ENCODE measurements around the gene SLC7A10.
"Not testable (repeated sequence)": the region's sequence is repeated elsewhere in the genome, so short reads cannot be mapped to it uniquely, and the experiment has no call there.

The SLC7A10 gene

GRCh38 chr19:33201473-33201872 lies 24.2 kb downstream of the SLC7A10 start:
- DNase-seq (ENCODE audit: low read depth), result no peak

- no peak for DNase-seq (ENCODE audit: low read depth)
Observed at GRCh38 chr19:33199441-33200265, 26.0 kb downstream of the SLC7A10 start.

- no peak for DNase-seq (ENCODE audit: low read depth)
Observed at GRCh38 chr19:33198169-33198568, 27.5 kb downstream of the SLC7A10 start.

GRCh38 chr19:33197591-33198000 lies 28.1 kb downstream of the SLC7A10 start:
- no peak for DNase-seq (ENCODE audit: low read depth)

- DNase-seq (ENCODE audit: low read depth), result no peak
Observed at GRCh38 chr19:33196446-33197193, 29.0 kb downstream of the SLC7A10 start.

- no peak for DNase-seq (ENCODE audit: low read depth)
Observed at GRCh38 chr19:33195645-33196347, 29.9 kb downstream of the SLC7A10 start.

GRCh38 chr19:33194886-33195644 lies 30.6 kb downstream of the SLC7A10 start:
- DNase-seq (ENCODE audit: low read depth), result no peak

GRCh38 chr19:33194532-33194885 lies 31.1 kb downstream of the SLC7A10 start:
- DNase-seq (ENCODE audit: low read depth), result no peak

GRCh38 chr19:33193865-33194362 lies 31.7 kb downstream of the SLC7A10 start, which contains the start of gene LRP3:
LRP3 (plus strand) TSS chr19:33194330; CDS start chr19:33194786, 456 bp downstream.
- no peak for DNase-seq (ENCODE audit: low read depth)

- DNase-seq (ENCODE audit: low read depth), result no peak
Observed at GRCh38 chr19:33193269-33193864, 32.3 kb downstream of the SLC7A10 start.

- no peak for DNase-seq (ENCODE audit: low read depth)
Observed at GRCh38 chr19:33192010-33192409, 33.6 kb downstream of the SLC7A10 start.

- DNase-seq (ENCODE audit: low read depth), result no peak
Observed at GRCh38 chr19:33191501-33191900, 34.1 kb downstream of the SLC7A10 start.

- not testable (repeated sequence) for DNase-seq (ENCODE audit: low read depth)
Observed at GRCh38 chr19:33191092-33191491, 34.6 kb downstream of the SLC7A10 start.

GRCh38 chr19:33189453-33189852 lies 36.2 kb downstream of the SLC7A10 start:
- DNase-seq (ENCODE audit: low read depth), result no peak

GRCh38 chr19:33187183-33187540 lies 38.5 kb downstream of the SLC7A10 start:
- DNase-seq (ENCODE audit: low read depth), result no peak

- no peak for DNase-seq (ENCODE audit: low read depth)
Observed at GRCh38 chr19:33186431-33187182, 39.0 kb downstream of the SLC7A10 start.

GRCh38 chr19:33177417-33177979 lies 48.2 kb downstream of the SLC7A10 start:
- no peak for DNase-seq (ENCODE audit: low read depth)

- DNase-seq (ENCODE audit: low read depth), result peak; percentile 97
Observed at GRCh38 chr19:33176670-33177416, 48.8 kb downstream of the SLC7A10 start.

GRCh38 chr19:33175886-33176669 lies 49.6 kb downstream of the SLC7A10 start:
- no peak for DNase-seq (ENCODE audit: low read depth)
